ENCODE data around the gene IDH1. TPM values are rescaled to one million over a fixed set of nuclear protein-coding genes. Genes with fewer than 3 reads are reported as not detected.

Gene IDH1
- 10 to 100 TPM in 2 of 3 donors, 1 to 10 TPM in 1; 6.8 to 15.2 (median 12.2) TPM for total RNA-seq
- total RNA-seq (2013): 25.9 TPM

DNA sequence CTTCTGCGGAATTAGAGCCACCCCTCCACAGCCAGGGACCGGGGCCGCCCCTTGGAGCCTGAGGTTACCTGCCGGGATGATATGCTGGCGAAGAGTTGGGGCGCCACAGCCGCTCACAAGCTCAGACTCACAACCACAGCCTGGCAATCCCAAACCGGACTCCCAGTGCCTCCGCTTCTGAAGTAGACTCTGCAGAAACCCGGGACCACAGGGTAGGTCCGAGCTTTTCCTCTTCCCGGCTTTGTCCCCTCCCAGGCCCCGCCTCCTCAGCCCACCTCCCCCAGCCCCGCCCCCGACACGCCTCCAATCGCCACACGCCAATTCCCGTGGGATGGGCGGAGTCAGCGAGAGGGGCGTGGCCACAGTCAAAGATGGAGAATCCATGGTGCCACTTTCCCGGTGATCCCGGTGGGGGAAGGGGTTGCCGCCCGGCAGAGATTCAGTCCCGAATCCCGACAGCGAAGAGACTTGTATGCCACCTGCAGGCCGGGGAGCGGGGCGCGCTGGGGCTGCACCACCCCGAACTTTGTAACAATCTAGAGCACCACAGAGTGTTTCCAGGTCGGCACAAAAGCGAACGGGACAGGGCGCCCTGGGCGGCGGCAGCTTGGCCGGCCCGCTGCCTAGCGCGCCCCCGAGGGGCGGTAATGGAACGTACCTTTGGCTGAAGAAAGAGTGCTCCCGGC is at the start of gene IDH1:
Gene IDH1 (minus strand): TSS at position 201 of the 686 bp plus-strand sequence. CDS start 3,520 bp downstream, outside the sequence.
- Mint-ChIP-seq H3K9me3 (no peaks in the 10 kb centered on the region), H3K4me3 (peak within 1 kb of the TSS; percentile 98), H3K36me3 (peaks cover 8% of the 10 kb centered on the region), H3K27ac (peak within 1 kb of the TSS; percentile 66 to 86), H3K27me3 (ENCODE audit: low read depth in 2 of 2) (peaks cover 6 to 7% of the 10 kb centered on the region in 2 donors), H3K4me1 (peaks cover 30 to 32% of the 10 kb centered on the region in 2 donors)
- Histone ChIP-seq H3K9me3 (ENCODE audit: control insufficient read depth, insufficient read depth, low read length) (no peaks in the 10 kb centered on the region), H3K4me3 (ENCODE audit: low read length) (peak within 1 kb of the TSS; percentile 96), H3K36me3 (ENCODE audit: control insufficient read depth, insufficient read depth, low read length) (peaks cover 20% of the 10 kb centered on the region), H3K4me1 (ENCODE audit: control insufficient read depth, insufficient read depth, low read length) (peaks cover 20% of the 10 kb centered on the region), H3K27me3 (ENCODE audit: control insufficient read depth, insufficient read depth, low read length) (no peaks in the 10 kb centered on the region), H3K27ac (ENCODE audit: low read length) (peak within 1 kb of the TSS; percentile 39)
- intact Hi-C loops (cut with micrococcal nuclease): loop anchor here (1.0 kb wide), 2 partner anchors 11 to 80 kb away; partner anchors contain the start of gene PIKFYVE
- DNase-seq (peak; percentile 95), ATAC-seq (peak; percentile 90 to 94 (median 91))
- WGBS (ENCODE audit: insufficient coverage): under 1% methylated on average over 48 of the region's 48 CpGs
- TF ChIP-seq, protein P1, sequence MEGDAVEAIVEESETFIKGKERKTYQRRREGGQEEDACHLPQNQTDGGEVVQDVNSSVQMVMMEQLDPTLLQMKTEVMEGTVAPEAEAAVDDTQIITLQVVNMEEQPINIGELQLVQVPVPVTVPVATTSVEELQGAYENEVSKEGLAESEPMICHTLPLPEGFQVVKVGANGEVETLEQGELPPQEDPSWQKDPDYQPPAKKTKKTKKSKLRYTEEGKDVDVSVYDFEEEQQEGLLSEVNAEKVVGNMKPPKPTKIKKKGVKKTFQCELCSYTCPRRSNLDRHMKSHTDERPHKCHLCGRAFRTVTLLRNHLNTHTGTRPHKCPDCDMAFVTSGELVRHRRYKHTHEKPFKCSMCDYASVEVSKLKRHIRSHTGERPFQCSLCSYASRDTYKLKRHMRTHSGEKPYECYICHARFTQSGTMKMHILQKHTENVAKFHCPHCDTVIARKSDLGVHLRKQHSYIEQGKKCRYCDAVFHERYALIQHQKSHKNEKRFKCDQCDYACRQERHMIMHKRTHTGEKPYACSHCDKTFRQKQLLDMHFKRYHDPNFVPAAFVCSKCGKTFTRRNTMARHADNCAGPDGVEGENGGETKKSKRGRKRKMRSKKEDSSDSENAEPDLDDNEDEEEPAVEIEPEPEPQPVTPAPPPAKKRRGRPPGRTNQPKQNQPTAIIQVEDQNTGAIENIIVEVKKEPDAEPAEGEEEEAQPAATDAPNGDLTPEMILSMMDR (IDR thresholded peaks at IDR 0.05): no peak

DNA sequence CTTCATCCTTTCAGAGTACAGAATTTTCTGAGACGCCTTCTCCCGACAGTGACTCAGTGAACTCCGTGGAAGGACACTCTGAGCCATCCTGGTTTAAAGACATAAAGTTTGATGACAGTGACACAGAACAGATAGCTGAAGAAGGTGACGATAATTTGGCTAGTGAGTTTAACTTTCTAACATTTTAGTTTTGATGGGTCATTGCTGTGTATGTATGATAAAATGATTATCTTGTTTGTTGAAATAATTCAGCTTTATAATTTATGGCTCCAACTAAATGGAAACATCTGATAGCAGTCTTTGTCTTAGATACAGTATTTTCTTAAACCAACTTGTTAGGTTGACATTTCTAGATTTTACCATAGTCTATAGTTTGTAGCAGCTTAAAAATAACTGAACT is 49.3 kb upstream of the IDH1 start:
- peaks cover 26% of the 10 kb centered on the region for H3K36me3 Mint-ChIP-seq
- ATAC-seq (no peak), DNase-seq (no peak)
- H3K4me3 Mint-ChIP-seq: no peak overlapping the region
- H3K4me1 Mint-ChIP-seq: peaks cover 0 to 5% of the 10 kb centered on the region in 2 donors
- Histone ChIP-seq H3K36me3 (ENCODE audit: control insufficient read depth, insufficient read depth, low read length) (peaks cover 67% of the 10 kb centered on the region), H3K27me3 (ENCODE audit: control insufficient read depth, insufficient read depth, low read length) (no peaks in the 10 kb centered on the region), H3K4me1 (ENCODE audit: control insufficient read depth, insufficient read depth, low read length) (no peaks in the 10 kb centered on the region), H3K9me3 (ENCODE audit: control insufficient read depth, insufficient read depth, low read length) (no peaks in the 10 kb centered on the region), H3K27ac (ENCODE audit: low read length) (no peak overlapping the region), H3K4me3 (ENCODE audit: low read length) (no peak overlapping the region)
- no peaks in the 10 kb centered on the region for H3K9me3 Mint-ChIP-seq
- 97% methylated on average over 4 of the region's 4 CpGs for WGBS (ENCODE audit: insufficient coverage)
- TF ChIP-seq, protein P1 (IDR thresholded peaks at IDR 0.05): no peak
- intact Hi-C loops (cut with micrococcal nuclease): no loop called here
- H3K27ac Mint-ChIP-seq: no peak overlapping the region
- no peaks in the 10 kb centered on the region for H3K27me3 Mint-ChIP-seq (ENCODE audit: low read depth in 2 of 2)

DNA sequence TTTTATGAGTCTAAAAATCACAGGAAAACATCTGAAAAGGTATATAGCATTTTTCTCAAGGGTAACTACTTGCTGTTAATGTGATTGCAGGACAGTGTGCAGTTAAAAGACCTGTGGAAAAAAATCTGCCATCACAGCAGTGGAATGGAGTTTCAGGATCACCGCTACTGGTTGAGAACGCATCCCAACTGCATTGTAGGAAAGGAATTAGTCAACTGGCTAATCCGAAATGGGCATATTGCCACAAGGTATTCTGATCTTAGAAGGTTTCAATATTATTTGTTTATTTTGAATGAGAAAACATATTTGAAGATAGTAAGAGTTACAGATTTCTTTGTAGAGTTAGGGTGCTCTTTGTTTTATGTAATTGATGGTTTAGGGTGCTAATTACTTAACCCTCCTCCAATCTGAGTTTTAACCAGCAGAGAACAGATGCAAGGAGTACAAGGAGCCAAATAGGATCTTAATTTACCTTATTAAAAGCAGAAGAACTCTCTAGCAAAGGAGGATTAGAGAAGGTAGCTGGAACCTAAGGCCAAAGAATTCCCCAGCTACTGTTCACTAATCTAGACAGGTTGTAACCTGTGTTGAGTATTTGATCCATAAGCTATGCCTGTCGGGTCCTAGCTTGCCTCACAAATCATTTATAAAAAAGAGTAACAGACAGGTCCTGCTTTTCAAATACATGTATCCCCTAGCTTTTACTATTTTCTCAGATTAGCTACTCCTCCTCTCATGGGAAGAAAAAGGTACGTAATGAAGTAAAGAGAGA is 46.2 kb upstream of the IDH1 start:
- WGBS (ENCODE audit: insufficient coverage): 98% methylated on average over 4 of the region's 5 CpGs
- peaks cover 75% of the 10 kb centered on the region for H3K36me3 ChIP-seq (ENCODE audit: control insufficient read depth, insufficient read depth, low read length)
- ATAC-seq: no peak

More for the DNA sequence above, 46.2 kb upstream of the IDH1 start:
- Mint-ChIP-seq H3K9me3 (no peaks in the 10 kb centered on the region), H3K4me1 (peaks cover 6 to 7% of the 10 kb centered on the region in 2 donors), H3K36me3 (peaks cover 26% of the 10 kb centered on the region), H3K27me3 (ENCODE audit: low read depth in 2 of 2) (no peaks in the 10 kb centered on the region), H3K27ac (no peak overlapping the region), H3K4me3 (no peak overlapping the region)
- H3K4me3 ChIP-seq (ENCODE audit: low read length): no peak overlapping the region
- TF ChIP-seq, protein P1 (IDR thresholded peaks at IDR 0.05): no peak
- no peaks in the 10 kb centered on the region for H3K9me3 ChIP-seq (ENCODE audit: control insufficient read depth, insufficient read depth, low read length)
- intact Hi-C loops (cut with micrococcal nuclease): no loop called here
- H3K4me1 ChIP-seq (ENCODE audit: control insufficient read depth, insufficient read depth, low read length): no peaks in the 10 kb centered on the region
- H3K27ac ChIP-seq (ENCODE audit: low read length): no peak overlapping the region
- DNase-seq: no peak
- H3K27me3 ChIP-seq (ENCODE audit: control insufficient read depth, insufficient read depth, low read length): no peaks in the 10 kb centered on the region

Data from natural killer cell (primary cell).